Body of pancreas (tissue), 4 donors: ENCODE data around the gene IQCE. TPM values are rescaled to one million over a fixed set of nuclear protein-coding genes. Genes with fewer than 3 reads are reported as not detected.

ENCODE experiments used
- ATAC-seq: fragments of 150-250 bp; one replicate; pipeline ENCODE4 v1.9.1; 2016
- DNase-seq, 4 donors: peaks; one replicate each; pipeline ENCODE4 v3.0.0-alpha.2; 2019
- H3K27ac ChIP-seq, 4 donors: fragments of 200-600 bp; sonication (generic); 1 replicate in 3 of 4; 2 replicates in 1 of 4; pipeline versions ENCODE4 v1.5.1 to v1.6.1; 2016 to 2019; ENCODE audit warnings: mild to moderate bottlenecking in 1 of 4, mixed read lengths in 1 of 4, moderate library complexity in 1 of 4
- H3K27me3 ChIP-seq, 2 donors: fragments of 200-600 bp; sonication (generic); one replicate each; pipeline ENCODE4 v1.6.0; 2016; ENCODE audit warnings: mild to moderate bottlenecking in 1 of 2
- H3K36me3 ChIP-seq, 2 donors: fragments of 200-600 bp; sonication (generic); replicated peaks in 1 of 2; 2 replicates each; pipeline ENCODE4 v1.5.1; 2016; ENCODE audit warnings: low read depth in 2 of 2; ENCODE audit not compliant: insufficient read depth in 1 of 2
- H3K4me1 ChIP-seq: fragments of 200-600 bp; sonication (generic); one replicate; pipeline ENCODE4 v1.6.0; 2016
- H3K4me3 ChIP-seq, 2 donors: fragments of 200-600 bp; sonication (generic); 1 replicate in 1 of 2; 2 replicates in 1 of 2; pipeline ENCODE4 v1.5.1; 2016 to 2019
- H3K9me3 ChIP-seq, 3 donors: fragments of 200-600 bp; sonication (generic); 1 replicate in 2 of 3; 2 replicates in 1 of 3; pipeline ENCODE4 v1.5.1; 2016
- POLR2A ChIP-seq, 3 donors: fragments of 450-650 bp; IDR thresholded peaks; one replicate each; pipeline ENCODE4 v1.6.1; 2016; ENCODE audit warnings: antibody characterized with exemption in 3 of 3, mild to moderate bottlenecking in 2 of 3
- WGBS, 2 donors: methylation state at CpG; one replicate each; pipeline ENCODE4 v1.1.5; 2017; 5-methylcytosine and 5-hydroxymethylcytosine counted together
- intact Hi-C: fragments of 100-400 bp; cut with DNase I; formaldehyde crosslinking; loops from one replicate; pipeline ENCODE4 v1.15.1; 2023
- total RNA-seq, 2 donors: library from RNA; depleted of rRNA; stranded (reverse); fragments of >200 nt; gene quantifications; one replicate each; pipeline ENCODE4 v1.1.0, GENCODE V29; 2016
- TF ChIP-seq, protein P1 (sequence below), 7 experiments: fragments of 450-650 bp in 4 of 7; fragments of 200-600 bp in 3 of 7; sonication (generic) in 3 of 7; IDR thresholded peaks; one replicate each; pipeline ENCODE4 v1.5.1; 2016 to 2019; ENCODE audit warnings: antibody characterized with exemption in 7 of 7

Gene IQCE
- total RNA-seq, 2 donors from 2014 or later = 7.8 to 73.2 TPM

GRCh38 chr7:2520761-2521290, 38.0 kb upstream of the IQCE start:
- peak overlapping the region; percentile 89 to 98 (median 93) for H3K27ac ChIP-seq
- peaks cover 63% of the 10 kb centered on the region for H3K4me1 ChIP-seq
- peak overlapping the region; percentile 44 to 68 for H3K4me3 ChIP-seq
- no peaks in the 10 kb centered on the region for H3K27me3 ChIP-seq
- no peaks in the 10 kb centered on the region for H3K9me3 ChIP-seq
- TF ChIP-seq, protein P1, sequence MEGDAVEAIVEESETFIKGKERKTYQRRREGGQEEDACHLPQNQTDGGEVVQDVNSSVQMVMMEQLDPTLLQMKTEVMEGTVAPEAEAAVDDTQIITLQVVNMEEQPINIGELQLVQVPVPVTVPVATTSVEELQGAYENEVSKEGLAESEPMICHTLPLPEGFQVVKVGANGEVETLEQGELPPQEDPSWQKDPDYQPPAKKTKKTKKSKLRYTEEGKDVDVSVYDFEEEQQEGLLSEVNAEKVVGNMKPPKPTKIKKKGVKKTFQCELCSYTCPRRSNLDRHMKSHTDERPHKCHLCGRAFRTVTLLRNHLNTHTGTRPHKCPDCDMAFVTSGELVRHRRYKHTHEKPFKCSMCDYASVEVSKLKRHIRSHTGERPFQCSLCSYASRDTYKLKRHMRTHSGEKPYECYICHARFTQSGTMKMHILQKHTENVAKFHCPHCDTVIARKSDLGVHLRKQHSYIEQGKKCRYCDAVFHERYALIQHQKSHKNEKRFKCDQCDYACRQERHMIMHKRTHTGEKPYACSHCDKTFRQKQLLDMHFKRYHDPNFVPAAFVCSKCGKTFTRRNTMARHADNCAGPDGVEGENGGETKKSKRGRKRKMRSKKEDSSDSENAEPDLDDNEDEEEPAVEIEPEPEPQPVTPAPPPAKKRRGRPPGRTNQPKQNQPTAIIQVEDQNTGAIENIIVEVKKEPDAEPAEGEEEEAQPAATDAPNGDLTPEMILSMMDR (IDR thresholded peaks at IDR 0.05) = no peak
- no peak for TF ChIP-seq POLR2A (IDR thresholded peaks at IDR 0.05)
- peak in 1 of 4 donors; percentile 33 for DNase-seq
- no peaks in the 10 kb centered on the region for H3K36me3 ChIP-seq
- ATAC-seq = no peak
- WGBS, 2 donors = 0 to 8% methylated on average over 4 to 12 of the region's 12 CpGs
- intact Hi-C loops = no loop called here

DNA sequence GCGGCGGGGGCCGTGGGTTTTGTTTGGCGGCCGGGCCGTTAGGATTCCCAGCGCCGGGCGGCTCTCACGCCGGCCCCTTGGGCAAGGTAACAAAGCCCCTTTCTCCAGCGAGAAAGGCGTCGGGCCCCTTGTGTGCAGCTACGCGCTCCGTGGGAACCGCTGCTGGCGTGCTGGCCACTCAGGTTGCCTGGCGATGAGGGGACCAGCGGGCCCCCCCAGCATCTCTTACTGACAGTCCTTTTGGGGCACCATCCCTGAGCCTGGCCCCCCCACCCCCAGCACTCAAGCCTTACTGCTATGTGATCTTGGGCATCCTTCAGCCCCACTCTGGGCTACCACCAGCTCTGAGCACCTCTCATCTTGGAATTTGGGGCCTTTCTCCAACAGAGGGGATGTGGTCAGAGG, 37.4 kb upstream of the IQCE start:
- ATAC-seq (no peak), DNase-seq (peak in 1 of 4 donors; percentile 25)
- Histone ChIP-seq H3K4me1 (peaks cover 69% of the 10 kb centered on the region), H3K4me3 (peak overlapping the region; percentile 44 to 68), H3K27me3 (no peaks in the 10 kb centered on the region), H3K9me3 (no peaks in the 10 kb centered on the region), H3K27ac (peak overlapping the region; percentile 89 to 98 (median 93)), H3K36me3 (no peaks in the 10 kb centered on the region)
- intact Hi-C loops = no loop called here
- TF ChIP-seq, protein P1 (IDR thresholded peaks at IDR 0.05) = no peak
- no peak for TF ChIP-seq POLR2A (IDR thresholded peaks at IDR 0.05)
- 6% methylated on average over 21 of the region's 21 CpGs; no CpG with 5 or more reads in 1 of the 2 donors for WGBS, 2 donors

DNA sequence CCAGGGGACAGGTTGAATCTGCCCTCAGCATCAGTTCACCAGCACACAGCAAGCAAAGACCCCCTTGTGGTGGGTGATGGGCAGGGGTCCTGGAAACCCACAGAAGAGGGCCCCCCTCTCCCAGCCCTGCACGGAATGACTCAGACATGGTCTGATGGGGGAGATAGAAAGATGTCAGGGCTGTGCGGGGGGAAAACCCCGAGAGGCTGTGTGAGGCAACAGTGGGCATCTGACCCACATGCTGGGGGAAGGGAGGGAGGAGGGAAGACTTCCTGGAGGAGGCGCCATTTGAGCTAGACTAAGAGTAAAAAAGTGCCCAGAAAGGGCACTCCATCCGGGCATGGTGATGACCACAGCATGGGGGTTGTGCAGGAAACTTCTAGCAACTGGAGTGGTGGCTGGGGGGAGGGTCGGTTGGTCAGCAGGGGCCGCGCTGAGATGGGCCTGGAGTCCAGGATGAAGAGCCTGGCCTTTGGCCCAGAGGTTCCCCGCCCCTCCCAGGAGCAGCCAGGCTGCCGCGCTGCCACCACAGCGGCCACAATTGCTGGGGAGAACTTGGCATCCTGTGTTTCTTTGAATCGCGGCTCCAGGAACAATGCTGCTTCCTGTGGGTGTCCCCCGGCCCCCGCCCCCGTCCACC, 36.7 kb upstream of the IQCE start:
- Histone ChIP-seq H3K36me3 (no peaks in the 10 kb centered on the region), H3K4me3 (peak overlapping the region in 1 of 2 donors; percentile 68), H3K9me3 (no peaks in the 10 kb centered on the region), H3K27me3 (no peaks in the 10 kb centered on the region), H3K4me1 (peaks cover 76% of the 10 kb centered on the region), H3K27ac (peak overlapping the region; percentile 89 to 98 (median 93))
- ATAC-seq (no peak), DNase-seq (peak in 3 of 4 donors; percentile 48 to 64 (median 57))
- intact Hi-C loops = no loop called here
- TF ChIP-seq, protein P1 (IDR thresholded peaks at IDR 0.05) = no peak
- TF ChIP-seq POLR2A (IDR thresholded peaks at IDR 0.05) = peak in 1 of 3 donors; percentile 15
- WGBS, 2 donors = 9 to 15% methylated on average over 9 to 17 of the region's 17 CpGs

- Histone ChIP-seq H3K4me3 (peak overlapping the region in 1 of 2 donors; percentile 9), H3K4me1 (peaks cover 84% of the 10 kb centered on the region), H3K9me3 (no peaks in the 10 kb centered on the region), H3K27ac (peak overlapping the region; percentile 89 to 98 (median 93)), H3K27me3 (no peaks in the 10 kb centered on the region), H3K36me3 (no peaks in the 10 kb centered on the region)
- DNase-seq (peak in 3 of 4 donors; percentile 50 to 65 (median 52)), ATAC-seq (no peak)
- intact Hi-C loops = no loop called here
- 7% methylated on average over 12 to 19 of the region's 19 CpGs for WGBS, 2 donors
- TF ChIP-seq, protein P1 (IDR thresholded peaks at IDR 0.05) = peak in 1 of 7 experiments; percentile 7
- peak in 2 of 3 donors; percentile 17 to 23 for TF ChIP-seq POLR2A (IDR thresholded peaks at IDR 0.05)
Measured at GRCh38 chr7:2522780-2523433, 35.9 kb upstream of the IQCE start.
